Right lobe of liver (tissue), 4 donors: ENCODE data around the gene ANKDD1A.

Source experiments
- CTCF ChIP-seq, 4 donors: fragments of 200-600 bp in 3 of 4; fragments of 450-650 bp in 1 of 4; IDR thresholded peaks; one replicate each; pipeline versions ENCODE4 v1.5.1 to v1.8.0; 2016 to 2022; ENCODE audit warnings: antibody characterized with exemption in 4 of 4, mild to moderate bottlenecking in 2 of 4
- POLR2A ChIP-seq: fragments of 450-650 bp; IDR thresholded peaks from one replicate; pipeline ENCODE4 v1.6.1; 2017; ENCODE audit warnings: antibody characterized with exemption, mild to moderate bottlenecking
- donor health status: DM: no; HTN: no; CAD: no.
- donor health status: DM: no; HTN: no; CAD: no.
- donor health status: DM: no; HTN: yes; CAD: no.

GRCh38 chr15:64883997-64884511 lies 27.6 kb upstream of the ANKDD1A start:
- TF ChIP-seq POLR2A = no peak
- no peak for TF ChIP-seq CTCF (IDR thresholded peaks at IDR 0.05)
